ENCODE data around the gene PTPRN2.
"Not testable (repeated sequence)": the region's sequence is repeated elsewhere in the genome, so short reads cannot be mapped to it uniquely, and the experiment has no call there.

Gene PTPRN2

GRCh38 chr7:157699357-157700013 lies 888.1 kb downstream of the PTPRN2 start:
- no peak for DNase-seq (ENCODE audit: insufficient read length, low spot score)
- no peak for FAIRE-seq
- no peak for TF ChIP-seq POLR2A (IDR thresholded peaks at IDR 0.05; ENCODE audit: low read depth, low read length)

GRCh38 chr7:157697287-157697686 lies 890.3 kb downstream of the PTPRN2 start:
- FAIRE-seq; DNase-seq (ENCODE audit: insufficient read length, low spot score): not testable (repeated sequence)

- not testable (repeated sequence) for FAIRE-seq
Observed at GRCh38 chr7:157695609-157696008, 892.0 kb downstream of the PTPRN2 start.

GRCh38 chr7:157694376-157694665 lies 893.3 kb downstream of the PTPRN2 start:
- no peak for TF ChIP-seq POLR2A (IDR thresholded peaks at IDR 0.05; ENCODE audit: low read depth, low read length)

More at GRCh38 chr7:157695609-157696008, 892.0 kb downstream of the PTPRN2 start:
- DNase-seq (ENCODE audit: insufficient read length, low spot score): not testable (repeated sequence)

GRCh38 chr7:157693521-157694375 lies 893.9 kb downstream of the PTPRN2 start:
- no peak for FAIRE-seq
- TF ChIP-seq POLR2A (IDR thresholded peaks at IDR 0.05; ENCODE audit: low read depth, low read length): no peak
- no peak for DNase-seq (ENCODE audit: insufficient read length, low spot score)

More at GRCh38 chr7:157694376-157694665, 893.3 kb downstream of the PTPRN2 start:
- FAIRE-seq (no peak), DNase-seq (ENCODE audit: insufficient read length, low spot score) (no peak)

GRCh38 chr7:157693071-157693520 lies 894.5 kb downstream of the PTPRN2 start:
- DNase-seq (ENCODE audit: insufficient read length, low spot score) (no peak), FAIRE-seq (no peak)
- TF ChIP-seq POLR2A (IDR thresholded peaks at IDR 0.05; ENCODE audit: low read depth, low read length): no peak

- FAIRE-seq: no peak
Observed at GRCh38 chr7:157692460-157693011, 895.1 kb downstream of the PTPRN2 start.

GRCh38 chr7:157691586-157692459 lies 895.8 kb downstream of the PTPRN2 start:
- no peak for DNase-seq (ENCODE audit: insufficient read length, low spot score)
- no peak for FAIRE-seq
- no peak for TF ChIP-seq POLR2A (IDR thresholded peaks at IDR 0.05; ENCODE audit: low read depth, low read length)

More at GRCh38 chr7:157692460-157693011, 895.1 kb downstream of the PTPRN2 start:
- TF ChIP-seq POLR2A (IDR thresholded peaks at IDR 0.05; ENCODE audit: low read depth, low read length): no peak
- no peak for DNase-seq (ENCODE audit: insufficient read length, low spot score)

- peak; percentile 98 for DNase-seq (ENCODE audit: insufficient read length, low spot score)
- no peak for TF ChIP-seq POLR2A (IDR thresholded peaks at IDR 0.05; ENCODE audit: low read depth, low read length)
- FAIRE-seq: no peak
Observed at GRCh38 chr7:157690833-157691585, 896.6 kb downstream of the PTPRN2 start.

GRCh38 chr7:157690058-157690832 lies 897.4 kb downstream of the PTPRN2 start:
- FAIRE-seq (no peak), DNase-seq (ENCODE audit: insufficient read length, low spot score) (peak; percentile 88)

GRCh38 chr7:157689269-157690057 lies 898.2 kb downstream of the PTPRN2 start:
- FAIRE-seq (no peak), DNase-seq (ENCODE audit: insufficient read length, low spot score) (no peak)
- TF ChIP-seq POLR2A (IDR thresholded peaks at IDR 0.05; ENCODE audit: low read depth, low read length): no peak

More at GRCh38 chr7:157690058-157690832, 897.4 kb downstream of the PTPRN2 start:
- peak; percentile 58 for TF ChIP-seq POLR2A (IDR thresholded peaks at IDR 0.05; ENCODE audit: low read depth, low read length)
